Smooth muscle cell (in vitro differentiated cells): ENCODE data around the gene SLC22A7. TPM values are rescaled to one million over a fixed set of nuclear protein-coding genes. Genes with fewer than 3 reads are reported as not detected.
"Not testable (repeated sequence)": the region's sequence is repeated elsewhere in the genome, so short reads cannot be mapped to it uniquely, and the experiment has no call there.

Experiments
- DNase-seq: peaks from one replicate; lab custom pipeline; 2025; ENCODE audit not compliant: unreplicated experiment; lab: John Stamatoyannopoulos, UW
- H2AFZ ChIP-seq: fragments of 200-600 bp; sonication (generic); 2 replicates; pipeline ENCODE4 v1.6.0; 2016; ENCODE audit warnings: antibody characterized with exemption, low read depth, mild to moderate bottlenecking
- H3F3A ChIP-seq: fragments of 200-600 bp; sonication (generic); 2 replicates; pipeline ENCODE4 v1.6.0; 2017; ENCODE audit warnings: antibody characterized with exemption, low read depth
- H3K27ac ChIP-seq: fragments of 200-600 bp; sonication (generic); 2 replicates; pipeline ENCODE4 v1.5.1; 2016; ENCODE audit warnings: low read depth, mild to moderate bottlenecking
- H3K27me3 ChIP-seq: fragments of 200-600 bp; sonication (generic); 2 replicates; pipeline ENCODE4 v1.6.1; 2016; ENCODE audit warnings: low read depth, mild to moderate bottlenecking
- H3K36me3 ChIP-seq: fragments of 200-600 bp; sonication (generic); 2 replicates; pipeline ENCODE4 v1.5.1; 2016; ENCODE audit warnings: low read depth
- H3K4me1 ChIP-seq: fragments of 200-600 bp; sonication (generic); 2 replicates; pipeline ENCODE4 v1.5.1; 2016; ENCODE audit warnings: low read depth
- H3K4me2 ChIP-seq: fragments of 200-600 bp; sonication (generic); 2 replicates; pipeline ENCODE4 v1.6.0; 2016; ENCODE audit warnings: mild to moderate bottlenecking
- H3K4me3 ChIP-seq: fragments of 200-600 bp; sonication (generic); 2 replicates; pipeline ENCODE4 v1.5.1; 2016; ENCODE audit warnings: mild to moderate bottlenecking
- H3K79me2 ChIP-seq: fragments of 200-600 bp; sonication (generic); 2 replicates; pipeline ENCODE4 v1.6.0; 2016; ENCODE audit warnings: low read depth, mild to moderate bottlenecking
- H3K9ac ChIP-seq: fragments of 200-600 bp; sonication (generic); 2 replicates; pipeline ENCODE4 v1.6.0; 2016; ENCODE audit warnings: low read depth
- H3K9me3 ChIP-seq: fragments of 200-600 bp; sonication (generic); replicated peaks from 2 replicates; pipeline ENCODE4 v1.5.1; 2016; ENCODE audit warnings: low read depth
- H4K20me1 ChIP-seq: fragments of 200-600 bp; sonication (generic); 2 replicates; pipeline ENCODE4 v1.6.0; 2016; ENCODE audit warnings: low read depth
- WGBS: methylation state at CpG from one replicate; pipeline ENCODE4 v1.1.7; 2016; ENCODE audit warnings: low lambda C conversion rate; 5-methylcytosine and 5-hydroxymethylcytosine counted together
- polyA plus RNA-seq: library from polyadenylated mRNA; unstranded; fragments of >200 nt; fragmentation: Nextera tagmentation; extraction: Ambion mirVana; gene quantifications from 2 replicates; pipeline ENCODE4 v1.2.1, GENCODE V29; 2016
- total RNA-seq: library from RNA; depleted of rRNA; stranded (reverse); fragments of >200 nt; gene quantifications from 2 replicates; pipeline ENCODE4 v1.2.3, GENCODE V29; 2014
- TF ChIP-seq, protein P1 (sequence below): fragments of 200-600 bp; sonication (generic); IDR thresholded peaks from 2 replicates; pipeline ENCODE4 v1.5.1; 2017; ENCODE audit warnings: borderline replicate concordance, mild to moderate bottlenecking, antibody characterized with exemption; ENCODE audit not compliant: insufficient read depth, poor library complexity, severe bottlenecking

The SLC22A7 gene
- total and polyA plus RNA-seq, 2 experiments from 2014 or later, result not detected

DNA sequence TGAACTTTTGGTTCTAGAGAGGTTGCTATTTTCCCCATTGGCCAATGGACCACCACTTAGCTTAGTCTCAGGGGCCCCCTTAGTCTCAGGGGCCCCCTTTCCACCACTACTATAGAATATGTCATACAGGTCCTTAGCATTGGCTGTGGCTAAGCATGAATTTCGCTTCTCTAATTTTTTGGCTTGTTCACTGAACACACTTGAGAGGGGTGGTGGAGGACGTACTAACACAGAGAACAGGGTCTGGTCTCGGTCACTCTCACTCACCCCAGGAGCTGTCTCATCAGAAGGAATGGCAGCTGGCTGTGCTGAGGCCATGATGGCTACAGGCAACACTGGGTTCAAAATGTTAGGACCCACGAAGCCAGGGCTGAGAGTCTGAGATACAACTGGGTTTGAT is 41.1 kb downstream of the SLC22A7 start:
- TF ChIP-seq, protein P1, sequence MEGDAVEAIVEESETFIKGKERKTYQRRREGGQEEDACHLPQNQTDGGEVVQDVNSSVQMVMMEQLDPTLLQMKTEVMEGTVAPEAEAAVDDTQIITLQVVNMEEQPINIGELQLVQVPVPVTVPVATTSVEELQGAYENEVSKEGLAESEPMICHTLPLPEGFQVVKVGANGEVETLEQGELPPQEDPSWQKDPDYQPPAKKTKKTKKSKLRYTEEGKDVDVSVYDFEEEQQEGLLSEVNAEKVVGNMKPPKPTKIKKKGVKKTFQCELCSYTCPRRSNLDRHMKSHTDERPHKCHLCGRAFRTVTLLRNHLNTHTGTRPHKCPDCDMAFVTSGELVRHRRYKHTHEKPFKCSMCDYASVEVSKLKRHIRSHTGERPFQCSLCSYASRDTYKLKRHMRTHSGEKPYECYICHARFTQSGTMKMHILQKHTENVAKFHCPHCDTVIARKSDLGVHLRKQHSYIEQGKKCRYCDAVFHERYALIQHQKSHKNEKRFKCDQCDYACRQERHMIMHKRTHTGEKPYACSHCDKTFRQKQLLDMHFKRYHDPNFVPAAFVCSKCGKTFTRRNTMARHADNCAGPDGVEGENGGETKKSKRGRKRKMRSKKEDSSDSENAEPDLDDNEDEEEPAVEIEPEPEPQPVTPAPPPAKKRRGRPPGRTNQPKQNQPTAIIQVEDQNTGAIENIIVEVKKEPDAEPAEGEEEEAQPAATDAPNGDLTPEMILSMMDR, result no peak
- DNase-seq, result no peak
- Histone ChIP-seq H3K27me3 (no peaks in the 10 kb centered on the region), H3F3A (no peaks in the 10 kb centered on the region), H3K9me3 (no peaks in the 10 kb centered on the region), H3K4me2 (no peak overlapping the region), H3K4me1 (no peaks in the 10 kb centered on the region), H3K36me3 (peaks cover 17% of the 10 kb centered on the region), H2AFZ (no peak overlapping the region), H3K9ac (no peak overlapping the region), H3K4me3 (no peak overlapping the region), H3K79me2 (no peaks in the 10 kb centered on the region), H4K20me1 (no peaks in the 10 kb centered on the region), H3K27ac (no peak overlapping the region)
- WGBS, result 98% methylated on average over 4 of the region's 4 CpGs

DNA sequence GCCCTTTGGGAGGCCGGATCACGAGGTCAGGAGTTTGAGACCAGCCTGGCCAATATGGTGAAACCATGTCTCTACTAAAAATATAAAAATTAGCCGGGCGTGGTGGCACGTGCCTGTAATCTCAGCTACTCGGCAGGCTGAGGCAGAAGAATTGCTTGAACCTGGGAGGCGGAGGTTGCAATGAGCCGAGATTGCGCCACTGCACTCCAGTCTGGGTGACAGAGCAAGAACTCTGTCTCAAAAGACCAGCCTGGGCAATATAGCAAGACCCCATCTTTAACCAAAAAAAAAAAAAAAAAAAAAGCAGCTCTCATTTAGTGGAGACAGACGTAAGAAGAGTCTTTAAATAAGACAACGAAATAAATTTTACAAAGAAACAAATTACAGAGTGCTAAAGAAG is 48.2 kb downstream of the SLC22A7 start:
- not testable (repeated sequence) for DNase-seq, H3K79me2 ChIP-seq, H3K4me1 ChIP-seq, H4K20me1 ChIP-seq, H3K4me3 ChIP-seq, H3F3A ChIP-seq, H3K9me3 ChIP-seq, H3K27me3 ChIP-seq, H3K4me2 ChIP-seq, H3K27ac ChIP-seq, H2AFZ ChIP-seq, H3K9ac ChIP-seq
- WGBS, result 97% methylated on average over 11 of the region's 11 CpGs
- H3K36me3 ChIP-seq, result peaks cover 22% of the 10 kb centered on the region

DNA sequence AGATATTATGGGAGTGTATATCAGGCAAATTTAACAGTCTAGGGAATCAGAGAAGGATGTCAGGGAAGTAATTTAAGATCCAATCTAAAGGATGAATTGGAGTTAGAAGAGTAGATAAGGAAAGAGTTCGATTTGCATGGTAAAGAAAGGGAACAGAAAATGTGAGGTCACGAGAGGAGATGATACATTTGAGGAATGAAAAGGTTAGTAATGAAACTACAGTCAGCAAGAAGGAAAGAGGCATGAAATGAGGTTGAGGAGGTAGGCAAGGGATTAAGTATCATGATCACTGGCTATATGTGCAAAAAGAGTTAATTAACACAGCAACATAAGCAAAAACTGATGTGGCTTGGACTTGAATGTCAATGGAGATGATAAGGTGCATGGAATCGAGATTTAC is 49.0 kb downstream of the SLC22A7 start:
- Histone ChIP-seq H3K4me2 (no peak overlapping the region), H4K20me1 (no peaks in the 10 kb centered on the region), H3K27ac (no peak overlapping the region), H3K9me3 (no peaks in the 10 kb centered on the region), H3K9ac (no peak overlapping the region), H3K36me3 (peaks cover 23% of the 10 kb centered on the region), H2AFZ (no peak overlapping the region), H3K27me3 (no peaks in the 10 kb centered on the region), H3K79me2 (no peaks in the 10 kb centered on the region), H3F3A (no peaks in the 10 kb centered on the region), H3K4me1 (no peaks in the 10 kb centered on the region), H3K4me3 (no peak overlapping the region)
- DNase-seq, result no peak
- TF ChIP-seq, protein P1, result no peak
- 97% methylated on average over 3 of the region's 3 CpGs for WGBS

DNA sequence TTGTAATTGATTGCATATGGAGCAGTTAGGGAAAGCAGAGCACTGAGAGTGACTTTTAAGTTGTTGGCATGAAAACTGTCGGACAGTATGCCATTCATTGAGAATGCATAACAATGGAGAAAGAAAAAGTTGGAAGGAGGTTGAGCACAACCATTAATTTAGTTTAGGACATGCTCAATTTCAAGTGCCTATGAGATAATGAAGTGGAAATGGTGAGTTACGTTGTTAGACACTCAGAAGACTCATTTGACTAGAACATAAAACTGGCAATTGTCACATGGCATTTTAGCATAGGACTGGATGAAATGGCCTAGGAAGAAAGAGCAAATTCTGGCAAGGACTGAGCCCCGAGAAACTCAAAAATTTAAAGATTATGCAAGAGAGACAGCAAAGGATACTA is 49.4 kb downstream of the SLC22A7 start:
- 97% methylated on average over 3 of the region's 3 CpGs for WGBS
- H3K79me2 ChIP-seq, result no peaks in the 10 kb centered on the region
- no peaks in the 10 kb centered on the region for H4K20me1 ChIP-seq
- no peak overlapping the region for H3K4me3 ChIP-seq
- H3K27me3 ChIP-seq, result no peaks in the 10 kb centered on the region
- H3K9ac ChIP-seq, result no peak overlapping the region
- no peak overlapping the region for H3K27ac ChIP-seq
- no peak overlapping the region for H3K4me2 ChIP-seq
- TF ChIP-seq, protein P1, result no peak
- H3K4me1 ChIP-seq, result no peaks in the 10 kb centered on the region
- no peak overlapping the region for H2AFZ ChIP-seq
- no peaks in the 10 kb centered on the region for H3K9me3 ChIP-seq
- no peak for DNase-seq
- H3K36me3 ChIP-seq, result peaks cover 18% of the 10 kb centered on the region
- H3F3A ChIP-seq, result no peaks in the 10 kb centered on the region

DNA sequence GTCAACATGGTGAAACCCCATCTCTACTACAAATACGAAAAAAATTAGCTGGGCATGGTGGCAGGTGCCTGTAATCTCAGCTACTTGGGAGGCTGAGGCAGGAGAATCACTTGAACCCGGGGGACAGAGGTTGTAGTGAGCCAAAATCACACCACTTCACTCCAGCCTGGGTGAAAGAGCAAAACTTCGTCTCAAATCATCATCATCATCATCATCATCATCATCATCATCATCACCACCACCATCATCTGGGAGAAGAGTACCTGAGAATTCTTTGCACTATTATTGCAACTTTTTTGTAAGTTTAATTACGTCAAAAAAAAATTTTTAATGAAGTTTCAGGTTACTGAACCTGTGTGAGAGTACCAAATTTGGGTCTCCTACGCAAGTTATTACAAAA is 53.9 kb downstream of the SLC22A7 start:
- 94% methylated on average over 5 of the region's 5 CpGs for WGBS
- H3K4me3 ChIP-seq, DNase-seq, H3K4me1 ChIP-seq, H3K9ac ChIP-seq, H4K20me1 ChIP-seq, H3K79me2 ChIP-seq, H3K27me3 ChIP-seq, H3K4me2 ChIP-seq, H3K9me3 ChIP-seq, H2AFZ ChIP-seq, H3F3A ChIP-seq, H3K27ac ChIP-seq: not testable (repeated sequence)
- peaks cover 14% of the 10 kb centered on the region for H3K36me3 ChIP-seq
